Neutrophil (primary cell): ENCODE measurements around the gene TIRAP.

Experiments
- H3K27ac ChIP-seq: fragments of 200-600 bp; sonication (generic); 2 replicates; pipeline ENCODE4 v1.5.1; 2016; ENCODE audit warnings: mild to moderate bottlenecking, moderate library complexity
- H3K27me3 ChIP-seq: fragments of 200-600 bp; sonication (generic); 2 replicates; pipeline ENCODE4 v1.6.0; 2016; ENCODE audit warnings: mild to moderate bottlenecking
- H3K36me3 ChIP-seq: fragments of 200-600 bp; sonication (generic); 2 replicates; pipeline ENCODE4 v1.5.1; 2017
- H3K4me1 ChIP-seq, 2 experiments: fragments of 200-600 bp in 1 of 2; sonication (generic) in 1 of 2; 1 replicate in 1 of 2; 2 replicates in 1 of 2; pipeline versions ENCODE4 v1.5.1 to v1.6.1; 2013 to 2016; ENCODE audit warnings: low read depth in 1 of 2, low read length in 1 of 2, mild to moderate bottlenecking in 1 of 2, moderate library complexity in 1 of 2; ENCODE audit not compliant: control insufficient read depth in 1 of 2, insufficient read depth in 1 of 2
- H3K4me3 ChIP-seq, 2 experiments: fragments of 200-600 bp in 1 of 2; sonication (generic) in 1 of 2; 1 replicate in 1 of 2; 2 replicates in 1 of 2; pipeline ENCODE4 v1.5.1; 2013 to 2016; ENCODE audit warnings: low read depth in 1 of 2, low read length in 1 of 2, mild to moderate bottlenecking in 1 of 2, moderate library complexity in 1 of 2
- H3K9me3 ChIP-seq: fragments of 200-600 bp; sonication (generic); 2 replicates; pipeline ENCODE4 v1.5.1; 2016
- CTCF ChIP-seq: fragments of 200-600 bp; sonication (generic); IDR thresholded peaks from 2 replicates; pipeline ENCODE4 v1.5.1; 2016; ENCODE audit warnings: antibody characterized with exemption

TIRAP gene

DNA sequence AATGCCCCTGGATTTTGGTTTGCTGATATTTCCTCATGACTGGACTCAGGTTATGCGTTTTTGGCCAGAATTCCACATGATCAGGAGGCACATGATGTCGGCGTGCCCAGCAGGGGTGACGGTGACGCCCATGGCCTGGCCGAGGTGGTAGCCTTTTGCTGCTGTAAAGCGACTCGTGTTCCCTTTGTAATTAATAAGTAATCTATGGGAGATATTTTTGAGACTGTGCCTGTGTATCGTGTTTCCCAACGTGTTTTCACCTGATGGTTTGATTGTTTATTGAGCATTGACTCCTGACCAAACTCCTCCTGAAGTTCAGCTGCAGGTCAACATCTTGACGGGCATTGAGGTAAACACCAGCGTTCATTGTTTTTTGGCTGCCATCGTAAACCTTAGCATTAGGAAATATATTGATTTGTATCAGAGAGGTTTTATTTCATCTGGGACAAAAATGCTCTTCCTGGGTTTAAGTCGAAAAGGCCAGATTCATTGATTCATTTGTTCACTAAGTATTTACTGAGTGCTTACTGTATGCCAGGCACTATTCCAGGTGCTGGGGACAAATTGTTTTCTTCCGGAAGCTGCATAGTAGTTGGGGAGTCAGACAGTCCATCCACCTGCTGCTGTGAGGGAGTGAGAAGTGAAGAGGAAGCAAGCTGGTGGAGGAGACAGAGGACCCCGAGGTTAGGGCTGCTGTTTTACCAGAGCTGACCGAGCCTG, 44.5 kb downstream of the TIRAP start:
- no peak for TF ChIP-seq CTCF
- Histone ChIP-seq H3K27ac (no peak overlapping the region), H3K27me3 (no peaks in the 10 kb centered on the region), H3K9me3 (no peaks in the 10 kb centered on the region), H3K36me3 (peaks cover 14% of the 10 kb centered on the region), H3K4me3 (no peak overlapping the region), H3K4me1 (no peaks in the 10 kb centered on the region)

DNA sequence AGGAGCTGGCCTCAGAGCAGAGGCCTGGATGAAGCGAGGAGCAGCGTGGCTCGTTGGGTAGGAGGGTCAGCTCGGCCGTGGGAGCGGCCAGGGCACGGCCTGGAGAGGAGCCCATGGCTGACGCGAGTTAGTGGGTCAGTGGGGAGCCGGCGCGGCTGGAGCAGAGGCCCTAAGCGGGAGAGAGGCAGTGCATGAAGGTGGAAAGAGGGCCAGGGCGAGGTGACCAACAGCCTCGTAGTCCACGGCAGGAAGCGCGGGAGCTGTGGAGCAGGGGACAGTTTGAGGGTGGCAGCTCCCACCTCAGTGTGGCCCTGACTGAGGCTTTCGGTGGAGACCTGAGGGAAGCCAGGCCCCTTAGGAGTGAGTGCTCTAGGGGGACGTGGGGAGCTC, 45.1 kb downstream of the TIRAP start:
- Histone ChIP-seq H3K27me3 (no peaks in the 10 kb centered on the region), H3K27ac (no peak overlapping the region)
- no peak for TF ChIP-seq CTCF

GRCh38 chr11:126328444-126328843, 45.6 kb downstream of the TIRAP start:
- TF ChIP-seq CTCF: no peak
- no peaks in the 10 kb centered on the region for H3K27me3 ChIP-seq
- no peaks in the 10 kb centered on the region for H3K4me1 ChIP-seq
- no peaks in the 10 kb centered on the region for H3K9me3 ChIP-seq
- H3K4me3 ChIP-seq: no peak overlapping the region
- H3K36me3 ChIP-seq: peaks cover 24% of the 10 kb centered on the region
- no peak overlapping the region for H3K27ac ChIP-seq

More for the DNA sequence above, 45.1 kb downstream of the TIRAP start:
- Histone ChIP-seq H3K36me3 (peaks cover 19% of the 10 kb centered on the region), H3K4me1 (no peaks in the 10 kb centered on the region), H3K4me3 (no peak overlapping the region), H3K9me3 (no peaks in the 10 kb centered on the region)

DNA sequence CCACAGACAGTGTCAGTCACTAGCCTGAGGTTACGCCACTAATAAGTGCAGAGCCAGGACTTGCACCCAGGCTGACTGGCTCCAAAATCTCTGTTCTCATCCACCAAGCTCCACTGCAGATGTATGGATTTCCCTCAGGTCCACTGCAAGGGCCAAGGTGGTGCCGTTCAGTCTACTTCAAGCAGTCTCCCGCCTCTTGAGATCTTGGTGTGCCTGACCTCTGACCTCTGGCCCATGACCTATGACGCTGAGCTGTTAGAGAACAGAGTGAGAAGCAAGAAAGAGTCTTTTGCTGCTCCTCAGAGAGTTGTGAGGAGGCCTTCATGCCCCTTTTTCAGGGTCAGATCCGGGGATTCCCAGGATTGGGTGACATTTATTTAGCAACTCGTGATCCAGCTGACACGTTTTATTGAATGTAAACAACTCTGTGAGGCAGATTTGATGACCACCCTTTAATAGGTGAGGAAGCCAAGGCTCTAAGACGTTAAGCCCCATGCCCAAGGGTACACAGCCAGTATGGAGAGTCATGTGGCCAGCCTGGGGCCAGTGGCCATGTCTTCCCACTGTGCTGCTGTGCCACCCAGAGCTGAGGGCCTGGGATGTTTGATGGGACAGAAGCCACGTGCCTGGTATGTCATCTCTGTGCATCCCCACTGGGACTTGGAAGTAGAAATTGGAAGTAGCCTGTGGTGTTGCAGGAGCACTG, 46.2 kb downstream of the TIRAP start:
- Histone ChIP-seq H3K9me3 (no peaks in the 10 kb centered on the region), H3K36me3 (peaks cover 26% of the 10 kb centered on the region), H3K4me3 (no peak overlapping the region), H3K4me1 (no peaks in the 10 kb centered on the region), H3K27me3 (no peaks in the 10 kb centered on the region), H3K27ac (no peak overlapping the region)
- TF ChIP-seq CTCF: no peak

DNA sequence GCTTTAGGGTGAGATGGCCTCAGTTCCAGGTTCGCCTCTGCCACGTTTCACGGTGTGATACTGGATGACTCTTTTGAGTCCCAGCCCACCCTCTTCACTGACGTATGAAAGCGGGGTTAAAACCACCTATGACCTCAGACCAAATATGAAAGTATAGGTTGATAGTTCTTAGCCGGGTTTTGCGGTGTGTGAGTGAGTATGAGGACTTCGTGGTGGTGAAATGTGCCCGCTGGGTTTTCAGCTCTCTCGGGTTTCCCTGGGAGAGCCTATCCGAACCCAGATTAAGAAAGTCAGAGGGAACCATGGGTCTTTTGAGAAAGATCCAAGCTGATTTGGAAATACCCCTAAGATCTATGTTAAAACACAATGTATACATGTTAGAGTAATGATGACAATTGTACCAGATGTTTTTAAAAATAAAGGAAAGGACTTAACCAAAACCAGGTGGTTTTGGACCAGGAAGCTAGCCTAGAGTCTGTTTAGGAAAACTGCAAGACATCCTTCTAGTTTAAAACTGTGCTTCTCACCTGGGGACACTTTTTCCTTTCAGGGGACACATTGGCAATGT, 46.8 kb downstream of the TIRAP start:
- Histone ChIP-seq H3K27ac (no peak overlapping the region), H3K36me3 (peaks cover 26% of the 10 kb centered on the region), H3K27me3 (no peaks in the 10 kb centered on the region), H3K4me3 (no peak overlapping the region), H3K9me3 (no peaks in the 10 kb centered on the region), H3K4me1 (no peaks in the 10 kb centered on the region)
- no peak for TF ChIP-seq CTCF
